Stimulated activated CD8-positive, alpha-beta memory T cell treated with anti-CD3 and anti-CD28 coated beads, Interleukin-15, amount 100 ng/mL, for 1 hour (primary cell): Measurements from ENCODE around the gene CER1.
A peak's percentile ranks its signal among the peaks of the same experiment; 100 is the strongest.
"Not testable (repeated sequence)": the region's sequence is repeated elsewhere in the genome, so short reads cannot be mapped to it uniquely, and the experiment has no call there.

Experiments used
- DNase-seq: peaks from one replicate; pipeline ENCODE4 v3.0.0-alpha.2; 2020; ENCODE audit warnings: low read depth

CER1 gene

GRCh38 chr9:14713187-14713767, 9.3 kb downstream of the CER1 start:
- no peak for DNase-seq

- DNase-seq = no peak
Measured at GRCh38 chr9:14710804-14711203, 11.7 kb downstream of the CER1 start.

GRCh38 chr9:14706530-14707140, 15.9 kb downstream of the CER1 start:
- DNase-seq = no peak

GRCh38 chr9:14705079-14705478, 17.5 kb downstream of the CER1 start:
- no peak for DNase-seq

GRCh38 chr9:14704281-14704680, 18.3 kb downstream of the CER1 start:
- DNase-seq = no peak

GRCh38 chr9:14702200-14702720, 20.3 kb downstream of the CER1 start:
- DNase-seq = no peak

GRCh38 chr9:14693251-14693861, 29.2 kb downstream of the CER1 start, which contains the start of gene ZDHHC21:
TSS of gene ZDHHC21 (minus strand) at chr9:14693432. CDS start at chr9:14674340, 19,092 bp downstream.
- DNase-seq = peak; percentile 6

GRCh38 chr9:14692470-14693250, 29.9 kb downstream of the CER1 start:
- DNase-seq = peak; percentile 8

GRCh38 chr9:14690948-14691730, 31.4 kb downstream of the CER1 start:
- DNase-seq = no peak

- no peak for DNase-seq
Measured at GRCh38 chr9:14687042-14687719, 35.4 kb downstream of the CER1 start.

GRCh38 chr9:14686168-14686567, 36.4 kb downstream of the CER1 start:
- no peak for DNase-seq

- not testable (repeated sequence) for DNase-seq
Measured at GRCh38 chr9:14682616-14683015, 39.9 kb downstream of the CER1 start.

- no peak for DNase-seq
Measured at GRCh38 chr9:14678776-14679175, 43.8 kb downstream of the CER1 start.

GRCh38 chr9:14677872-14678271, 44.7 kb downstream of the CER1 start:
- DNase-seq = no peak

- DNase-seq = no peak
Measured at GRCh38 chr9:14677396-14677795, 45.1 kb downstream of the CER1 start.

- DNase-seq = no peak
Measured at GRCh38 chr9:14674630-14675029, 47.9 kb downstream of the CER1 start.

- no peak for DNase-seq
Measured at GRCh38 chr9:14671377-14671776, 51.2 kb downstream of the CER1 start.

- DNase-seq = no peak
Measured at GRCh38 chr9:14670718-14671117, 51.8 kb downstream of the CER1 start.
